ENCODE data around the gene NRG3.

The NRG3 gene

DNA sequence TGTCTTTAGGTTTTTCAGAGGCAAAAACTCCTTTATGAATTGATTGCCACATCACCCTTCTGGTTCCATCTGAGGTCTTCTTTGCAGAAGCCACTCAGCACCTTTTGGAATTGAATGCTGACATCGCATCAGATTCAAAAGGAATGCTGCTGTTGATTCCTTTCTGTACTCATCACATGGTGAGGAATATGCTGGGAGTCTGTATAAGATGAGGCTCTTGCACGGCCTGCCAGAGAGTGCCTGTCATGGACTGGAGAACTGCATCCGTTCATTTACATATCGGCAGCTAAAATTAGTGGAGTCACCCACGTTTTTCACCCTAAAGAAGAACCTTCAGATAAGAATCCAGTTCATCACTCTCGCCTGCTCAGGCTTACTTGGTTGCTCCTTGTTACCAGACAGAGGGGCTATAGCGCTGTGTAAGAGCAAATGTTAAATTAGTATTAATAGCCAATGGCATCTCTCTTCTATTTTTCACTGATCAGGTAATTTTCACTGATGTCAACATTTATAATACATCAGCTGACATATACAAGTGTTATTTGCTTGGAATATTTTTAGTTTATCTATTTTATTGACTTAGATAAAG lies 14.3 kb downstream of the NRG3 start:
- no peak for DNase-seq (ENCODE audit: extremely low spot score)
- CTCF ChIA-PET: no interaction called here
- TF ChIP-seq, protein P1, sequence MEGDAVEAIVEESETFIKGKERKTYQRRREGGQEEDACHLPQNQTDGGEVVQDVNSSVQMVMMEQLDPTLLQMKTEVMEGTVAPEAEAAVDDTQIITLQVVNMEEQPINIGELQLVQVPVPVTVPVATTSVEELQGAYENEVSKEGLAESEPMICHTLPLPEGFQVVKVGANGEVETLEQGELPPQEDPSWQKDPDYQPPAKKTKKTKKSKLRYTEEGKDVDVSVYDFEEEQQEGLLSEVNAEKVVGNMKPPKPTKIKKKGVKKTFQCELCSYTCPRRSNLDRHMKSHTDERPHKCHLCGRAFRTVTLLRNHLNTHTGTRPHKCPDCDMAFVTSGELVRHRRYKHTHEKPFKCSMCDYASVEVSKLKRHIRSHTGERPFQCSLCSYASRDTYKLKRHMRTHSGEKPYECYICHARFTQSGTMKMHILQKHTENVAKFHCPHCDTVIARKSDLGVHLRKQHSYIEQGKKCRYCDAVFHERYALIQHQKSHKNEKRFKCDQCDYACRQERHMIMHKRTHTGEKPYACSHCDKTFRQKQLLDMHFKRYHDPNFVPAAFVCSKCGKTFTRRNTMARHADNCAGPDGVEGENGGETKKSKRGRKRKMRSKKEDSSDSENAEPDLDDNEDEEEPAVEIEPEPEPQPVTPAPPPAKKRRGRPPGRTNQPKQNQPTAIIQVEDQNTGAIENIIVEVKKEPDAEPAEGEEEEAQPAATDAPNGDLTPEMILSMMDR (IDR thresholded peaks at IDR 0.05; ENCODE audit: control extremely low read depth, extremely low read depth, low read depth, missing control alignments): no peak
- POLR2A ChIA-PET: no interaction called here

DNA sequence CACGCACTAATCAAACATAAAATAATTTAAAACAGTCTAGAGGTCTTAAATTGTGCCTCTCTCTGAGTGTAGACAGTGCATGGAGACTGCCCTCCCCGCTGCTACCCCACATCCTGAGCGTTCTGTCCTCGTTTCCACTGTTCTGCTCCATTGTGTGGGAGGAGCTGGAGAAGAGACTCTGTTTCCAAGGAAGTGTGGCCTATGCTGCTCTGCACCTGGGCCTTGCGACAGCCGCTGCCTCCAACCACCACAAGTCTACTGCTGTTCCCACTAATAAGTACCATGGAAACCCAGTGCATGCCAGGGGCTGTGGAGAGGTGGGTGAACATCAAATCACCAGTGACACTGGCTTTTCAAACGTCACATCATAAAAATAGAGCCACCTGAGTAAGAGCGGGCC lies 19.6 kb downstream of the NRG3 start:
- TF ChIP-seq, protein P1 (IDR thresholded peaks at IDR 0.05; ENCODE audit: control extremely low read depth, extremely low read depth, low read depth, missing control alignments): no peak
- ChIA-PET POLR2A (no interaction called here), CTCF (no interaction called here)
- DNase-seq (ENCODE audit: extremely low spot score): no peak

DNA sequence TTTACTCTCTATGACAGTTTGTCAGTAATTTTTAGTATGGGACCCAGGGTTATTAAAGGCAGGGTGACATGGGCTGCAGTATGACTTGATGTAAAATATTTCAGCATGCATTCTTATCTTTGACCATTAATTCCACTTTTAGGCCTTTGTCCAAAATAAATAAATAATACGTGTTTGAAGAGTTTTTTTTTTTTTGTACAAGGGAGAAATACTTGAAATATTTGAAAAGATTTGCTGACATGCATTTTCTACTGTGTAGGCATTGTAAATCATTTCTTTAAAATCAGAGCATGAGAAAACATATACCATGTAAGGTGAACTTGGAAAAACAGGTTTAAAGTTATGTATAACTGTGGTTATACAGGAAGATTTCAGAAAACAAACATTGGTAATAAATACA lies 23.5 kb downstream of the NRG3 start:
- no peak for DNase-seq (ENCODE audit: extremely low spot score)
- POLR2A ChIA-PET: no interaction called here
- CTCF ChIA-PET: interaction anchor here (1.0 kb wide), 1 partner anchor 15 kb away, joined by 4 read pairs; no protein-coding TSS in a partner anchor
- TF ChIP-seq, protein P1 (IDR thresholded peaks at IDR 0.05; ENCODE audit: control extremely low read depth, extremely low read depth, low read depth, missing control alignments): no peak

DNA sequence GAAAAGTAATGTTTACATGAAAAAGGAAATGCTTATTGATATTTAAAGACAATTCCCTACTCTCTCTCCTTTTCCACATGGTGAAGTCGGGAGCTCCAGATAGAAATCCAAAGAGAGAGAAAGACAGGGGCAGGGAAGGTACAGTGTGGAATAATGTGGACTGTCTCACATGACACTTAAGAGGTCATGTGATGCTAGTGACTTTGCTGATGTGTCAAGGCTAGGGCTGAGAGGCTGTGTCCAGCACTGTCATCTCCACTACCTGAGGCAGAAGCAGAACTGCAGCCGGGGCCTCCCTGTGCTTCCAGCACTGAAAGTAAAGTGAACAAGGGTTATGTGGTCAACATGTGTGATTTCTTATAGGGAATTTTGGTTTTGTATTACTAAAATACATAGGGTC lies 26.0 kb downstream of the NRG3 start:
- ChIA-PET POLR2A (no interaction called here), CTCF (no interaction called here)
- DNase-seq (ENCODE audit: extremely low spot score): no peak
- TF ChIP-seq, protein P1 (IDR thresholded peaks at IDR 0.05; ENCODE audit: control extremely low read depth, extremely low read depth, low read depth, missing control alignments): no peak

DNA sequence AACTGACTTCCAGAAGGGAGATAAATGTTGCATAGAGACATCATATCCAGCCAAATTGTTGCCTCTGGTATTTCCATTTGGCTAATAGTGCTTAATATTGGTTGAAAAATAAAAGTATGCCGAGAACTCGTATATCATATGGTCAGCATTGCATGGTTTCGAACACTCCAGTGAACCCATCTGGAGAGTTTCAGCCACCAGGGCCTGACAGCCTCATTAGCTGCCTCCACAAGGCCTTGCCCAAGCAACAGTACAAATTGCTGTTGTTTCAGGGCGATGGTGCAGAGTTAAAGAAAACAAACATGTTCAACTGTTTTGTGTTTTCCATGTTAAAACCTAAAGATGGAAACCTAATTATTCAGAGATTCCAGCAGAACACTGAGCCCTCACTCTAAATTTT lies 28.5 kb downstream of the NRG3 start:
- no peak for DNase-seq (ENCODE audit: extremely low spot score)
- TF ChIP-seq, protein P1 (IDR thresholded peaks at IDR 0.05; ENCODE audit: control extremely low read depth, extremely low read depth, low read depth, missing control alignments): no peak

DNA sequence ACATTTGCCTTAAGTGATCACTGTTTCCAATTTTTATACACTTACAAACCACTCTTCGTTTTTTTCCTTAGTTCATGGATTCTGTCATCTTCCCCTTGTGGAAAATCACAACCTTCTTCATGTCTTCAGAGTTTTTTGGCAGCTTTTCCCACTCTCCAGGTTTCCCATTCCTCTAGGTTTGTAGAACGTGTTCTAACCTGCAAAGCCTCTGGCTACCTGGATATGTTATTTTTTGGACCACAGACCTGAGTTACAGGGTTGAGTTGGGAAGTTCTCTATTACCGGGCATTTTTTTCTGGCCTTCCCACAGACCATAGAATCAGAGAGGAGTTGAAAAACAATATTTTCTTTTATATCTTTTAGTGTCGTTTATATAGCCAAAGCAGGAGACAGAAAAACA lies 30.2 kb downstream of the NRG3 start:
- no peak for DNase-seq (ENCODE audit: extremely low spot score)
- TF ChIP-seq, protein P1 (IDR thresholded peaks at IDR 0.05; ENCODE audit: control extremely low read depth, extremely low read depth, low read depth, missing control alignments): no peak
- CTCF ChIA-PET: interaction anchor here (1.2 kb wide), 1 partner anchor 11 kb away, joined by 3 read pairs; no protein-coding TSS in a partner anchor
- POLR2A ChIA-PET: no interaction called here

More for the DNA sequence above, 28.5 kb downstream of the NRG3 start:
- POLR2A ChIA-PET: no interaction called here
- CTCF ChIA-PET: no interaction called here

Measured in GM10248 (cell line).